T-helper 1 cell (primary cell): ENCODE results near the gene CNTN1.

ENCODE experiments used
- DNase-seq, 5 donors: peaks; one replicate each; pipeline ENCODE4 v3.0.0-alpha.2; 2012 to 2020

The CNTN1 gene

DNA sequence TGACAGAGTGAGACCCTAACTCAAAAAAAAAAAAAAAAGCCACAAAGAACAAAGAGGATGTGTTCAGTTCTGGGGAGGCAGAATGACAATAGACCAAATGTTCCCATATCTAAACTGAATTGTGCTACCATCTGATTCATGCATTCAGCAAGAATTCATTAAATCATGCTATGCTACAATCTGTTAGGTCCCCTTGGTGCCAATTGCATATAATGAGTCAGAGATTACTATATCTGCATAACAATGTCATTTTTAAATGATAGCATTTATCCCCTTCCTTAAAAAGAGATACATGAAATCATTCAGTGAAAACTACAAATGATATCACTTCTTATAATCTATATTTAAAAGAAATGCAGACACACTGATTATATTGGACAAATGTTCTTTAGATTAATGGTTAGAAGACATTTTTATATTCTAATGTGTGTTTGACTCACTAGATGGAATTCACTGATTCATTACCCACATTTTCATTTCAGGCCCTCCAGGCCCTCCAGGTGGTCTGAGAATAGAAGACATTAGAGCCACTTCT lies 288.3 kb downstream of the CNTN1 start:
- no peak for DNase-seq

DNA sequence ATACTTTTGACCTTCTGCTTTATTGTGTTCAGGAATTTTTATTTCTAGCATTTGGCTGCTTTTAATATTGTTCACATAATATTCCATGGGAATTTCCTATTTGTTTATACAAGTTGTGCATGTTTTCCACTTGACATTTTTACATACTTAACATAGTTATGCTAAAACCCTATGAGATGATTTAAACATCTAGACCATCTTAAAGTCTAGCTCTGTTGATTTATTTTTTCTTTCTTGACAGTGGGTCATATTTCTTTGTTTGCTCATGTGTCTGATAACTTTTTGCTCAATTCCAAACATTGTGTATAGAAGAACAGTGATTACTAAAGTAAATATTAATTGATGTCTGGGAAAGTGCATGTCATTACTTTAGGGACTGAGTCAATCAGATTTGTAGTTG lies 293.8 kb downstream of the CNTN1 start:
- DNase-seq = no peak

DNA sequence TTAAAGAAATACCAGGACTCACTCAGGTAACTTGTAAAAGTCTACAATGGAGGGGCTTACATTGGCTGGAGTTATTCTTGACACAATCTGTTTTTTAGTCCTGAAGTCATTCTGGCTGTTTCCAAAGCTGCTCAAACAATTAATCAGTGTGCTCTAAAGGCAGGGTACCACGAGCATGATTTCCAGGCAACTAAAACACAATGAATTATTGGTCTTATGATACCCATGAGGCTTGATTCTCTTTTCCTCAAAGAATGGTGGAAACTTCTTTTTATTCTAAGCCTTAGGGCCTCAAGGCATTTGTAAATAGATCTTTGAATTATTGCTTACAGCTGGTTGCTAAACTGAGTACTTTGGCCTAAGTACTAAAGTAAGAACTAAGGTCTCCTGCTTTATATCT lies 296.1 kb downstream of the CNTN1 start:
- DNase-seq = no peak

DNA sequence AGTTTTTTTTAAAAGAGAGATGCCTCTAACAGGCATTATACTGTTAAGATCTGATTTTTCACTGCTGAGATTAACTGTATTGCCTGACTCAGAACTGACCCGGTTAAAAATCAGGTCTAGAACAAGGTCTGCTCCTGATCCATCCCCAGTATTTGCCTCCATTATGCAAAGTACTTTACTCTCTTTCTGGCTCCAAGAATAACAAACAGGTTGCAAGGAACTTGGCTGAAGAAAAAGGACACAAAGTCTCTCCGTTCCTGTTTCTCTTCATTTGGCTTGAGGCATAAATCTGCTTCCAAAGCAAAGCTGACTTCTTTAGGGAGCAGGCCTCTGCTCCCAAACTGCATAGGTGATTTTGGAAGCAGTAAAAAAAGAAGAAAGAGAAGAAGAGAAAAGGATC lies 296.6 kb downstream of the CNTN1 start:
- DNase-seq = no peak

DNA sequence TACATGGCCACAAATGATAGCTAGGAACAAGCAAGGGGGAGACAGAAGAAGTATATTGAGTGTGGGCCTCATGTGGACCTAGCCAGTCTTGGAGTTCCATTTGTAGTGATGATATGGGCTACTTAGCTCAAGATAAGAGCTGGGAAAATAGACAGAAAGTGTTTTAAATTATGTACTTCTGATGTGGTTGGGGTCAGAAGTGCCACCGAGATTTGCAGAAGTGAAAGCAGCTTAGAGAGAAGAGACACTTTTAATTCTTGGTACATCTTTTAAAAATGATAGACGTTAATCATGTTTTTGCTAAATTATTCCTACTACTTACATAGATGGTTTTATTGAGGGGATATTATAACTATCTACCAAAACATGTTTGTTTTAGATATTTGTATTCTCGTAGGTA lies 297.5 kb downstream of the CNTN1 start:
- no peak for DNase-seq

DNA sequence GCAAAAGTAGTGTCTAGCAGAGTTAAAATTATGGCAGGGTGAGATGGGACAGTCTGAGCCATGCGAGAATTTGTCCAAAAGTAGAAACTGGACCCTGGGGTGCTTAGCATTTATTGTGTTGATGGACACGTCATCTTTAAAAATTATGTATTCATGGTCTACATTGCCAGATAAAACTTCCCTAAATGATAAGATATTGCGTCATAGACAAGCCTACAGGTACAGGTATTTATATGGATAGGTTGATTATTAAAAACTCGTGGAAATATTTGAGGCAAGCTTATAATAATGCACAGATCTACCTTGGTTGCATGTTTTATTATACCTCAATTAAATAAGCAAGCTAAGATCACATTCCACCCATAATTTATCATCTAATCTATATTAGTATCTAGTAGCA lies 299.9 kb downstream of the CNTN1 start:
- no peak for DNase-seq

DNA sequence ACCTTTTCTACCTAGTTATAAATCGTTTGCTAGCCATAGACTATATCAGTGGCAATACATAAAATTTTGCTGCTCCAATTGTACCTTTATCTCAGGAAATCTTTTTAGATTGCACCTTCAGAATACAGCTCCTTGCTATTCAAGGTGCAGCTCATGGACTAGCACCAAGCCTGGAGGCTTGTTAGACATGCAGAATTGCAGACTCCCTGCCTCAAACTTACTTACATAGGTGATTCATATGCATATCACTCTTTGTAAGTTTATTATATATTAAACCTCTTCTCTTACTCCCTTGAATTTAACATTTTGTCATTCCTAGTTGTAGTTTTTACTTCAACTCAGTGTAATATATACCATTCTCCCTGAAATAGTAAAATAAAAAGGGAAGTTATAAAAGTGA lies 300.4 kb downstream of the CNTN1 start:
- DNase-seq = no peak

DNA sequence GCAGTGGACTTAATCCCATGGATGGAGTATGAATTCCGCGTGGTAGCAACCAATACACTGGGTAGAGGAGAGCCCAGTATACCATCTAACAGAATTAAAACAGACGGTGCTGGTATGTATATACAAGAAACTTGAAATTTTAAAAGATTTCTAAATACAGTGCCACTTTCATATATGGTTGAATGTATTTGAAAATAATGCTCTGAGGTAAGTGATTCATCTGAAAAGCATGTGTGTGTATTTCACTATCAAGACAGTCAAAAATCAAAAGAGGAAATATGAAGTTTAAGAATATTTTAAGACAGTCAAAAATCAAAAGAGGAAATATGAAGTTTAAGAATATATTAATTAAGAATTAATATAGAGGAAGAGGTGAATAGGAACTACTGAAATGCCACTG lies 300.9 kb downstream of the CNTN1 start:
- no peak for DNase-seq

DNA sequence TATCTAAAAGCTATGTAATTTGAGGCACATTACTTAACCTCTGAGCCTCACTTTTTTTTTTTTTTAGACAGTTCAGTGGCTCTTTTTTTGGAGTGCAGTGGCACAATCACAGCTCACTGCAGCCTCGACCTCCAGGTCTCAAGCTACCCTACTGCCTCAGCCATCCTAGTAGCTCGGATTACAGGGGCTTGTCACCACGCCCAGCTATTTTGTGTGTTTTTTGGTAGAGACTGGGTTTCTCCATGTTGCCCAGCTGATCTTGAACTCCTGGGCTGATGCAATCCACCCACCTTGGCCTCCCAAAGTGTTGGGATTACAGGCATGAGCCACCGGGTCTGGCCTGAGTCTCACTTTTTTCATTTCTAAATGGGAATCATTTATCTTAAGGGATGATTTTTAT lies 303.9 kb downstream of the CNTN1 start:
- no peak for DNase-seq

DNA sequence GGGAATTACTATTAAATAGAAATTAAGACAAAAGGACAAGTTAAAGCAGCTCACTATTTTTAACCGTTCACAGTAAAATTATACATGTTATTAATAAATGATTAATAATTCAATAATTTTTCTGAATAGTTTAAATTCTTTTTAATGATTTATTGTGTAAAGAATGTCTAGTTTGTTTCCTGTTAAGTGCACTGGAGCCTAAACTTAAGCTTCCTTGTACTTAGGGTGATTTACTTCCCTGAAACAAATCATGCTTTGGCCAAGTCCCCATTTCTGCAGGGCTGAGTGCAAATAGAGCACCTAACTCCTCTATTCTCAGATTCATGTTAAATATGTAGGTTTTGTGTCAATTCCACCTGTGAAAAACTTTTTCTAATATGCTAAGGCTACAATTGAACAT lies 307.0 kb downstream of the CNTN1 start:
- no peak for DNase-seq

DNA sequence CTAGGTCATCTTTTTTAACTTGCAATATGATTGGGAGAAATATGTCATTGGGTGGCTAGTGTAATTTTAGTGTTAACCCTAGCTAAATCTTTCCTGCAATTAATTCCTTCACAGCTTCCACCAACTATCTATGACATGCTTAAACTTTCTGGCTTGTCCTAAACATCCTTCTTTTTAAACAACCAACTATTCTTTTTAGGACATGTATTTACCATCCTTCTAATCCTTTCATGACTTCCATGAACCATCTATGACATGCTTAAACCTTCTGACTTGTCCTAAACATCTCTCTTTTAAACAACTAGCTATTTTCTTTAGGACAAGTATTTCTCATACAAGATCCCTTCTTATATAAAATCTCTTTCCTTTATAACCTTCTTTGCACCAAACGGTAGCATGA lies 316.2 kb downstream of the CNTN1 start:
- no peak for DNase-seq

DNA sequence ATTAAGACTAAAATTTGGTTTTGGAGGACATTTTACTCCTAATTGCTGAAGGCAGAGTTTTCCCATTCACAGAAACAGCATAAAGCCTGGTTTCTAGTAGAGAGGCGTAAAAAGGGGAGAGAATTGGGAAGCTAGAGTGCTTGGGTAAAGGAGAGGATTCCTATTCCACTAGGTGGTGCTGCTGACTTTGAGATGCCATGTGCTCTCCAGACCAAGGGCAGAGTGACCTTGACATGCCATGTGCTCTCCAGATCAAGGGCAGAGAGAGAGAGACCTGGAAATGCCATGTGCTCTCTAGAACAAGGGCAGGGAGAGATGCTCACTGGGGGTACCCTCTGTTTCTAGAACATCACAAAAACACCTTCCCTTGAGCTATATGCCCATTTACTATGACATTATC lies 319.7 kb downstream of the CNTN1 start:
- DNase-seq = no peak

DNA sequence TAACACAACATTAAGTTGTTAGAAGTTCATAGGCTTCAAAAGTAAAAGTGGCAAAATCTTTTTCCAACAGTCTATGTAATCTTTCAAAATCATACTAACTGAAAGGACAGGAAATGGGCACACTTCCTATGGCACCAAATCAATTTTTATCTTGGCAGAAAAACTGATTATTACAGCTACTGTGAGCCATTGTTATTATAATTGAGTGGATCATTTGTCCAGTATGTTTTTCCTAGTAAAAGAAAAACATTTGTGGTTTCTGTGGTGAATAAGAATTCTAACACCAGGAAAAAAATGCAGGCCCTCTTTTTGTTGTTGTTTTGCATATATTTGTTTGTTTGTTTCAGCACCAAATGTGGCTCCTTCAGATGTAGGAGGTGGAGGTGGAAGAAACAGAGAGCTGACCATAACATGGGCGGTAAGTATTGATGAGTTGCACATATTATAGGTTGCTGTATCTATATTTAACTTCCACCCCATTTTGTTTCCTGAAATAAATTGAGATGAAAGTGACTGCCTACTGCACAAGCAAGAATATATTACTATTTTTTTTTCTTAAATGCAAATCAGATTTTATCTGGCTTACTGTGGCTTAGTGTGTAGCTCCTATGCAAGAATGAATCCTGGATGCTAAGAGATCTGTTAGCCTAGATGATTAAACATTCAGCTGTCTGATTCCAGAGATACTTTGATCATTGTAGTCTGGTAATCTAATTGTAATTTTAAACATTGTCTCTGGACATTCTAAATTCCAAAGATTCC lies 321.8 kb downstream of the CNTN1 start:
- no peak for DNase-seq

DNA sequence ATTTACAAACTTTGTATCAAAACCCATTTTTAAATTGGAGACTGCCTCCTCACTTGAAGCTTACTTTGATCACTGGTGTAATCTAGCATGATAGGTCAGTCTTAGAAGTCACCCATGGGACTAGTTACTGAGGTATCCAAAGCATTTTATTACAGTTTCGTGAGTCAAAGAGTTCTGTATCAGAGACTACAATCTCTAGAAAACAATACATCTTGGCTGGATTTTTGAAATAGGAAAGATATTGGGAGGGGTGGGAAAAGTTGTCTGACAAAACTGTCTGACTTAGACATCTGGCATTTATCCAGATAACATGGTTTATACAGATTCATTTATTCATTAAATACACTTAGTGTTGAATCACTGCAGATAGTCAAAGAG lies 322.4 kb downstream of the CNTN1 start:
- DNase-seq = no peak

DNA sequence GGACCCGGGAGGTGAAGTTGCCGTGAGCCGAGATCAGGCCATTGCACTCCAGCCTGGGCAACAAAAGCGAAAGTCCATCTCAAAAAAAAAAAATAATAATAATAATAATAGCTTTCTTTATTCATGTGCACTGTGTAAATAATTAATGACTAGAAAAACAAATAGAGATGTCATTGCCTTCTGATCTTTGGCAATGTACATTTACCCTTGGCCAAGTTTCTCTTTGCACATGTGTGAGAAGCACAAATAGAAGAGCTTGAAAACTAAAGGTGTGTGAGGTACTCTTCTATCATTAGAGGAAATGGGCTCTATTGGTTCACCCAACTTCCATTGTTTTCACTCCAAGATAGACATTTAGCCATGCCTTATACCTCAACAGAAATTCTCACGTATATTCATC lies 325.8 kb downstream of the CNTN1 start:
- no peak for DNase-seq

DNA sequence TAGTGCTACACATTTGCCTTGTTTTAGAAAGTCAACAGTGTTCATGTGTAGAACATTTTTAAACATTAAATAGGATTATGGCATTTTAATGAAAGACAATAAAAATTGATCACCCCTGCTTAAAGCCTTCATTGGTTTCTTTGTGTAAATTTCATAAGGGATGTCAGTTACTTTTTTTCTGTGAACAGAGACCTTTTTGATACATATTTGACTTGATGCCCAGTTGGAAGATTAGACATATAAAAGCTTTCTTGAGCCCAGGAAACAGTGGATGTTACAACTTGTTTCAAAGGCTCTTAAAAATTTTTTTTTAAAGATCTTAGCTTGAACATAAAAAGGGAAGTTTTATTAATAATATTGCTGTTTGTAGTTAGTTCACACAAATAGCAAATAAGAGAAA lies 327.2 kb downstream of the CNTN1 start:
- DNase-seq = no peak

DNA sequence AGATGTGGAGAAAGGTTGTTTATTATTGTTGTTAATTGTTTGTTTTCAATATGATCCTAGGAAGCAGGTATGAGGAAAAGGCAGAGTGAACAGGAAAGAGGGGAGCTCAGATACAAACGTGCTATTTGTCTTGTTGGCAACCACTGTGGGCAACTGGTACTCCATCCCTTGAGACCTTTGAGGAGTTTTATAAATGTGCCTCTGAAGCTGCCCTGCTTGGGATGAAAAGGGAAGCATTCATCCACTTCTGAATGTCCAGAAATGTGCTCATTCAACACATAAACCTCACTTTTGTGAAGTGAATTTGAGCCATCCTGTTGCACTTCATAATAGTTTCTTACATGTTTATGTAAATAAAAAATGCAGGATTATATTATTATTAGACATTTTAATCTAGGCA lies 331.6 kb downstream of the CNTN1 start:
- no peak for DNase-seq

DNA sequence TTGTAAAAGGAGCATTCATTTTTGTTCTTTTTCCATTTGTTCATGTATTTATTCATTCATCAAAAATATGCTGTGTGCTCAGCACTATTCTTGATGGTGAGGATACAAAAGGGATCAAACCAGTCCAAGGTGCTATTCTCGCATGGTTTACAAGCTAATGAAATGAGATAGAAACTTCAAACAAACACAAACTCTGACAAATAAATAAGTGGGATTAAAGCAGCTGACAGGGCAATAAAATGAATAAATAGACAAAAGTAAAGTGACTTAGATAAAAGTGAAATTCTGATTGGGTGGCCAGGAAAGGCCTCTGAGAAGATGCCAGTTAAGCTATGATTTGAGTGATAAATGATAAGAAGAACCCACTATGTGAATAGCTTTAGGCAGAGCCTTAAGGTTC lies 333.9 kb downstream of the CNTN1 start:
- DNase-seq = no peak

DNA sequence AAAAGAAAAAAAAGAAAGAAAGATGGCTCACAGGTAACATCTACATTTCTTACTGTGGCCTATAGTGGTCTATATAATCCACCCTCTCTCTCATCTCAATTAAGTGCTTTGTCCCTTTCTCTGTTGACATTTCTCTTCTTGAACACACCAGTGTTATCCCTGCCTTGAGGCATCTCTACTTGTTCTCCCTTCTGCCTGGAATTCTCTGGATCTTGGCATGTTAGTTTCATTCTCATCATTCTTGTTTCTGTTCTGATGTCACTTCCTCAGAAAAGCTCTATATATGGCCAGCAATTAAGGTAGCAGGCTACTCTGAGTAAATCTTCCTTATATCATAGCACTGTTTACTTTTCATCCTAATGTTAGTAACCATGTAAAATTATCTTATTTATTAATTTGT lies 340.1 kb downstream of the CNTN1 start:
- DNase-seq = no peak

DNA sequence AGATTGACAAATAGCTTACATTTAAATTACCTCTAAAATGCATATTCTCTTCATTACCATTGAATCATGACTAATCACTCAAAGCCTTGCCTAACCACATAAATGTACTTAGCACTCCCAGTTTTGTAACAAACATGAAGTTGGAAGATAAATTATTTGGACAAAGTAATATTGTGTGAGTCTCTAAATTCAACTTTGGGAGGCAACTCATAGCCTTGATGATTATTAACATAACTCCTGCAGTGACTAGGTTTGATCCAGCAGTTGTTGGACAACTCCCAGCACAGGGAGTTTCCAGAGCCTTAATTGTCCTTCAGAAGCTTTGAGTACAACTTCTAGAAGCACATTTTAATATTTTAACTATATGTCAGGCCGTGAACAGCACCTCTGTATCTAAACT lies 342.4 kb downstream of the CNTN1 start:
- DNase-seq = no peak

DNA sequence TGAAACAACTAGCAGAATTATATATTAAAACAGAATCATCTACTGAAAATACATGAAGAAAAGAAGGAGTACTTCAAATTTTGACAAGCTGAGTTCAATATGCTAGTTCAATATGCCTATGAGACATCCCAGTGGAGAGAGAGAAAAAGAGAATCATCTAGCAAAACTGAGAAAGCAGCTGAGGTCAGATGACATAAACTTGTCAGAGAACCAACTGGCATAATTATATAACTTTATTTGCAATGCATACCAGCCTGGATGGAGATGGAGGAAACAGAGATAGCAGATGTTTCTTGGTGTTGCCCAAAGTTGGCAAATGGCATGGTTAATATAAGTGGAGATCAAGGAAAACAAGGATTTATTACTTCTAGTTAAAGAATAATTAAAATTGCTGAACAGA lies 347.2 kb downstream of the CNTN1 start:
- no peak for DNase-seq

DNA sequence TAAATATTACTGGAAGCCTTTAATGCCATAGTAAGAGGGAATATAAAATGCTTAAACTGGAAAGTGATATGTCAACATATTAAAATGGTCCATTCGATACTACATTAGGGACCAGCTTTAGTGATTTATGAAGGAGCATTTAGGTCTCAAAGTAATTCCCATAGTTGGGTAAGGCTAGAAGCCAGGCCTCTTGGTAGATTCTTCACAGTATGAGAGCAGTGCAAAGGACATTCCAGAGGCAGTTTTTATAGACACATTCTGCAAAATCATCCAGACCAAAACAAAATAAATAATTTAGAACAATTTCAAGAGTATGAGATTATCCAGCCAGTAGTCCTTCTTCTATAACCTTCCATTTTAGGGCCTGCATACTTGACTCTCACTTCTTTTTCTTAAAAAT lies 353.3 kb downstream of the CNTN1 start:
- DNase-seq = no peak

DNA sequence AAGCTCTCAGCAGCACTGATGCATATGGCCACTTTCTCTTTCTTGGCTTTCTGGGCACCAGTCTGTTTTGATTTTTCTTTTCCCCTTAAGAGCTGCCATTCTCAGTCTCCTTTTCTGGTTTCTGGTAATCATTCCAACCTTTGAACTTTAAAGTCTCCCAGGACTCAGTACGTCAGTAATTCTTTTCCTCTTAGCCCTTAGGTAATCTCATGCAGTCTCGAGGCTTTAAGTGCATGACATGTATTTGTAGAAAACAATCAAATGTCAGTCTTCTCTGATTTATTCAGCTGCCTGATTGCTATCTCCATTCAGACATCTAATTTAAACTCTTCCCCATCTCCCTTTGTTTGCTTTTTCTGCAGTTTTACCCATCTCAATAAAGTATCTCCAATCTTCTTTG lies 356.8 kb downstream of the CNTN1 start:
- DNase-seq = no peak

DNA sequence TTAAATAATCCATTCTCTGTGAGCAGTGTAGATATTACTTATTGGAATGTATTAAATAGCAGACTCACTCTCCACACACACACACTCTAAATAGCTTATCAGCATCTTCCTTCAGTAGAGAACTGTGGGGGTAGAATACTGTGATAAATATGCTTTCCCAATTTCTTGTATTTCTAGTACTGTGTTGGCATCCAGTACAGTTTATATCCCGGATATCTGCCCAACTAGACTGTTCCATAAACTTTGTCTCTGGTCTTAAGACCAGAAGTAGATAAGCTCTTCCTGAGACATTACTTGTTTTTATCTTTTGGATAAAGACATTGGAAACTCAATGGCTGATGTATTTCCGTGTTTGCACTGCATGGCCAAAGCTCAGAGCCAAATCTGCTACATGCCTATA lies 359.7 kb downstream of the CNTN1 start:
- no peak for DNase-seq

DNA sequence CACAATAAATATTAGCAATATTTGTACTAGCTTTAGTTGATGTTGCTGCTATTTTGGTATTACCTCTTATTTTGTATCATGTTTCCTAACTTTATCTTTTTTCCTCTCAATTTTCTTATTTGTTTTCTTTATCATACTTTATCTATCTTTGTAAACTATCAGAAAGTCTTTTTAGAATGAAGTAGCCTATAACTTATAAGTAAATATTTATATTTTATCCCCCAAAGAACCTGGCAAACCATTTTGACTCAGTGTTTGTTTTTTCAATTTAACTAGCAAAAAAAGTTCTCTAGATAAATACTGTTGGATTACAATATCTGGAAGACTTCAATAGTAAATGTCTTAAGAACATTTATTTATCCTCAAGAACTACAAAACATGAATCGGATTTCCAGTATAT lies 360.2 kb downstream of the CNTN1 start:
- DNase-seq = no peak
